ENCODE results near the gene FZD10.

- TF ChIP-seq CTCF (IDR thresholded peaks at IDR 0.05) (no peak), POLR2A (IDR thresholded peaks at IDR 0.05) (no peak), EP300 (IDR thresholded peaks at IDR 0.05) (no peak)
Observed at GRCh38 chr12:130169924-130170323, 7.7 kb downstream of the FZD10 start.

Data from ovary (tissue), 3 donors.